NCI-H1092 (cell line): ENCODE measurements around the gene PIGC.
A peak's percentile ranks its signal among the peaks of the same experiment; 100 is the strongest.
"Not testable (repeated sequence)": the region's sequence is repeated elsewhere in the genome, so short reads cannot be mapped to it uniquely, and the experiment has no call there.

Source experiments
- DNase-seq: peaks from one replicate; lab custom pipeline; 2025; lab: John Stamatoyannopoulos, UW

PIGC gene

GRCh38 chr1:172466795-172467407 lies 23.0 kb upstream of the PIGC start:
- no peak for DNase-seq

DNA sequence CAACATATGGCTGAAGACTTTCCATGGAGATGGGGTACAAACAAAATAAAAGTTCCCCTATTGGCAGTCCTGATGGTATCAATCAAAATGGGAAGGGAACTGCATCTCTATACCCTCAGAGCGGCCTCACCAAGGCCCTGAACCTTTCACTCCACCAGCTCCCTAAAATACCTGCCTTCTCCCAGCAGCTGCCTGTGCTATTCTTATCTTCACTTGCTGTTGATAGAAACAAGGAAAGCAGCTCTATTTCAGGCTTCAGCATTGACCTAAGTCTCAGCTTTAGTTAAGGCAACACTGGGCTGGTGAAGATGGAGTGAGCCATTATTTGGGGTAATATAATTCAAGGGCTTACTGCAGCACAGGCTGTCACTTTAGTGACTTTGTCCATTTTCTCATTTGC lies 21.7 kb upstream of the PIGC start:
- DNase-seq = no peak

- no peak for DNase-seq
Measured at GRCh38 chr1:172460887-172461315, 17.0 kb upstream of the PIGC start.

GRCh38 chr1:172460177-172460576 lies 16.3 kb upstream of the PIGC start:
- DNase-seq = no peak

- DNase-seq = no peak
Measured at GRCh38 chr1:172457479-172458130, 13.7 kb upstream of the PIGC start.

DNA sequence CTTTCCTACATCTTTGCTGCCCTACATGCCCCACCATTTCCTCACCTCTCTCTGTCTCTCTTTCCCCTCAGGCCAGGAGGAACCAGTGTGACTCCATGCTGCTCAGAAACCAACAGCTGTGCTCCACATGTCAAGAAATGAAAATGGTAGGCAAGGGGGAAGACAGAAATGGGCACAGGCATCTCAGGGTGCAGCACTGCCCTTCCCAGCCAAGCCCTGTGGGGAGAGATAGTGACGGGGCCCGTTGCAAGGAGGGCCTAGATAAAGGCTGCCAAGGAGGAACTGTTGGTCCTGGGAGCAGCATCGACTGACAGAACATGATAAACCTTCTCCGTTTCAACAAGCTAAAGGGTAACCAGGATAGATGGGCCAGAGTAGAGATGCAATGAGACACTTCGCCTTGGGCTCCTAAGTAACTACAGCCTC lies 12.5 kb upstream of the PIGC start:
- no peak for DNase-seq

DNA sequence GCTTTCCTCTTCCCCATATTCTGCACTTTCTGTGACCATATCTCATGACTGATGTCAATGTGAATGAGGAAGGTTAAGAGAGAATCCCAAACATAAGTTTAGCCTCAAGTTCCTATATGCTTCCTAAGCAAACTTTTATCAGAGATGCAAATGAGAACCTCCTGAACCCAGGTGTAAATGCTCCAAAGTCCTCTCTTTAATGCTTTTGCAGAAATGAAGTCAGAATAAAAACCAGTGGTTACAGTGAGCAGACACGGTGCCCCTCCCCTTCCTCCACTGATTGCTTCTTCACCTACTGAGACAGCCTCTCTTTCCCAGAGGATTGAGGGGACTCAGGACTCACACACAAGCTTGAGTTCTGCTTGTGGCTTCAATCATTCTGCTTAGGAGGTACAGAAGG lies 11.6 kb upstream of the PIGC start:
- no peak for DNase-seq

DNA sequence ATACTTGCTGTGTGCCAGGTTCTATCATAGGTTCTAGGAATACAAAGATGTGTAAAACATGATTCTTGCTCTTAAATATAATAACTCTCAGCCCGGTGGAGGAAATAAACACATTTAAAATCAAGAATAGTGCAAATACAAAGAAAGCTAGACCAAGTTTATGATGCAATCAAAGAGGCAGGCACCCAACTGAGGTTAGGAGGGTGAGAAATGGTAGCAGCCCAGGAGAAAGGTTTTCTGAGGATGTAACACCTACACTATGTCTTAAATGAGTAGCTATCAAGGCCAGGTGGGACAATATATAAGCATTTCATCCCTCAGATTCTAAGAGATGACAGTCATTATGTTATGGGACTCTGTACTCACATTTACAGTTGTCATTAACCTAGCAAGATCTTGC lies 9.7 kb upstream of the PIGC start:
- DNase-seq = no peak

DNA sequence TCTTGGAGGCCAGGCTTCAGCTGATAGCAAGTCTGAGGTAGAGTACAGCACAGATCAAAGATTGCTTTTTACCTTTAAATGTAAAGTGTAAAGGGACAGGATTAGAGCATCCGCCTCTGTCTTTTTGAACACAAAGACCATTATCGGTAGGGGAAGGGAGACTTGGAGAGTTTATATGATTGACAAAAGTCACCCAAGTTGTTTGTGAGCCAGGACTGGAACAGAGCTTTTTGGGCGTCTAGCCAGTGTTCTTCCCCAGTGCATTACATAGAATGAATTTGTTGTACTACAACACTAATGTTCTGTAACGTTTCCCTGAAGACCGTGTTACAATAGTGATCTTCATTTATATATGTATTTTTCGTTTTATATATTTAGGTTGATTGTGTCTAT lies 9.3 kb upstream of the PIGC start:
- no peak for DNase-seq

DNA sequence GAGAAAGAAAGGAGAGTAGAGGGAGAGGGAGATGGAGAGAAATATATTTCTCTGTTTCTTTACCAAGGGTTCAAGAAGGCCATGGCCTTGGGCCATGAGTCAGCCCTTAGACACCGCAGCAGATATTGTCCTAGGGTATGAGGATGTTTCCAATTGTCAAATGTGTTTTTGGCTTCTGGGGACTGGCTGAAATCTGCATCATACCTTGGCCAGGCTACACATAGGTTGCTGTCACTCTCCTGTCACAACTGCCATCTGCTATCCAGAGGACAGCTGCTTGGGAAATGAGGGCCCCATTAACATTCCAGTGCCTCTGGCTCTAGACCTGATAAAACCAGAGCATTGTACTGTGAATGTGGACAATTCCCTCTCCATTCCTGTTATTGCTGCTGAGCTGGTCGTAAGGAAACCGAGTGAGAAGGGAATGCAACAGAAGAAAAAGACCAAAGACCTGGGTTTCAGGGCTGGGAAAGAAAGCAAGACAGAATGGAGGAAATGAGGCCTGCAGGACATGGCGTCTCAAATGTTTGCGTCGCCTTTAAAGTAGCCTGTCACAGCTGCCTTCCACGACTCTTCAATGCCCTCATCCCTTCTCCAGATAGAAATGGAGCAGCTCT lies 8.8 kb upstream of the PIGC start:
- no peak for DNase-seq

DNA sequence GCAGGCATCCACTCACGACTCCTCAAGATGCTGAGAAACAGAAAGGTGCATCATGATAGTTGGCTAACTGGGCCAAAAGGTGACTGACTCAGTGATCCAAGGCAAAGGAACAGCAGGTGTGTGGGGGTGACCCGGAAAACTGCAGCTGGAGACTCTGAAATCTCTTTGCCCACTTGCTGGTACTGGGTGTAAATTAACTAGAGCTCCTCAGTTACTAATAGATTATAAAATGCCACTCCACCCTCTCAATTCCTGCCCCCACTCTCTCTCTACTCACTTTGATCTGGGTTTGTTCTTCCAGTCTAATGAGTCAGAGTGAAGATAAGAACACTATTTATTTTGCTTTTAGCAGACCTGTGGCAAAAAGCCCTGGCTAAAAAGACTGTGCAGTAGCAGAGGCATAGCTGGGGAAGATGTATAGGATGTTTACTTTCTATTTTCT lies 7.2 kb upstream of the PIGC start:
- DNase-seq = no peak

DNA sequence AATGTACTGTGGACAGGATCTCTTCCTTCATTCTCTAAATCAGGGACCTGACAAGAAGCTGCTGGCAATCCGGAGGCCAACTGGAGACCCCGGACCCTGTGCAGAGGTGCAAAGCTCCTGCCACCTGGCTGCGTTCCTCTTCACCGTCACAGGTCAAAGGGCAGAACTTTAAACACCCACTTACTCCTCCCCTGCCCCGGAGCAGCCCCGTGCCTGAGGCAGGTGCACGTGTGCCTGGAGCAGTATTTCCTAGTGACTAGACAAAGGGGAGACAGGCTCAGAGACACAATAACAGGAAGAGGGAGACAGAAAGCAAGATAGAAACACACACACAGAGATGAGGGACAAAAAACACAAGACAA lies 6.6 kb upstream of the PIGC start:
- DNase-seq = no peak

DNA sequence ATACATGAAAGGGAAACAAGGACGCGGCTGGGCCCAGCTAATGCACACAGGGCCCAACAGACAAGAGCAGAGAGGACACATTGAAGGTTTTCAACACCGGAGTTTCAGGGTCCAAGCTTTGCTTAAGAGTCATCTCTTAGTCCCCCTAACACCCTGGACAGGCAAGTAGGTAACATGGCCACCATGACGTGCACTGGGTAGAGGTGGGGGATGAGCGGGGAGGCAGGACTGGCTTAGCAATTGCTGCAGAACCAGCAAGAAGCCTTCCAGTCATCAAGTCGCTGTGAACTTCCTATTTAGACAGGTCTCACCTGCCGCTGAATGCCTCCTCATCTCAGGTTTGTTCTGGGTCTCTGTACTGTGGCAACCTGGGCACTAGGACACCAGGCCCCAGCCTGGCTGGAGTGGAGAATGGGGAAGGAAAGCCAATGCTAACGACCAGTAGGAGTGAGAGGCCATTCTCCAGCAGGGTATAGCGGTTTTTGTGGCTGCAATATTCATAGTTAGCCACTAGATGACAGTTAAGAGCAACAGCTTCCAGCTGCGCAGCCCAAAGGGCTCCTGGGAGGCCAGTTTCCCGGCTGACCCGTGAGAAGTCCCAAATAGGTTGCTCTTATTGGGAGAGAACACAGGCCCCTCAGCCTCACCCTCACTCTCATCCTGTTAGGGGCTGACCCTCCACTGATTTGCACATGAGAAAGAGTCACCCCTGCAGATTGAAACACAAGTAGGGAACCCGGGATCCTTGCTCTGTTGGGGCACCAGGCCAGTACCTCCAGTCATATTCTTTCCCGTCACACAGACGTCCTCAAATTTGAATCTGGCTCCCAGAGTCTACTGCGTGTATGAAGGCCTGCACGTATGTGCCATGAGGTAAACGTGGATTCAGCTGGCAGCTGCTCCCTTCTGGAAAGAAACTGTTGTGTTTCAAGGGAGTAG lies 6.0 kb upstream of the PIGC start:
- peak; percentile 24 for DNase-seq

DNA sequence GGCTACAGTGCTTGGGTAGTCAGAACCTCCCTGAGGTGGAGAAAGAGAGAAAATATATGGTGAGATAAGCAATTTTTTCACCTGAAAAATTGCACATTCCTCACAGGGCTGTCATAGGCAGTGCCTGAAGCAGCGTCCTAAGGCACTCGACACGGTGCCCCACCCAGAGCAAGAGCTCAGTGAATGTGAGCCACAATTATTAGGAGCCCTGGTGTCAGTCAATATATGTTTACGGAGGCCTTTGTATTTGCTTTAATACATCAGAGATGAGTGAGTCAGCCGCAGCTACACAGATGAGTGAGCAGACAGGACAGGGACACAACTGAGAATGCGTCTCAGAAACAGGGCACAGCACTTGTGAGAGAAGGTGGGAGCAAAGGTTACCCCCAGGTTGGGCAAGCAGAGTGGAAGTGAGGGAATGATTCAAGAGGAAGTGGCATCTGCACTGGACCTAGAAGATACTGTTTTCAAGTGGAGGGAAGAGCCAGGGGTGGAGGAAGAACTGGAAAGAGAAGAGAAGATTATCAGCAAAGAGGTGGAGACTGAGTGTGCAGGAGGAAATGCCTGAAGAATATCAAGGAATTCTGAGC lies 5.2 kb upstream of the PIGC start:
- DNase-seq = no peak

DNA sequence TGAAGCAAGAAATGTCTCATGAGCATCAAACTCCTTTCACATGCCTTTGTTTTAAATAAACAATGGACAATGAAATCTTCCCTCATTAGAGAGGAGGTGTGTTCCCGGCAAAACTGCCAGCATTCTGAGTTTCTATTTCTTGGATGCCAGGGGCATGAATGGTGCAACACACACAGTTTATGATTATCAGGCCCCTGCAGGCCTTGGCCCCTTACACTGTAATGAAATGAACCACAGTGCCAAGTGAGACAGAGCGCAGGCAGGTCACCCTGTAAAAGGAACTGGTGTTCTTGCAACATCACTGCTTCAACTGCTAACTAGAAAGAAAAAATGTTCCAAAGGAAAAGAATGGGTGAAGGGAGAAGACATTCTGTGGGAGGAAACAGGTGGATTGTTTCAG lies 3.8 kb upstream of the PIGC start:
- no peak for DNase-seq

- DNase-seq = no peak
Measured at GRCh38 chr1:172446547-172446946, 2.7 kb upstream of the PIGC start.

DNA sequence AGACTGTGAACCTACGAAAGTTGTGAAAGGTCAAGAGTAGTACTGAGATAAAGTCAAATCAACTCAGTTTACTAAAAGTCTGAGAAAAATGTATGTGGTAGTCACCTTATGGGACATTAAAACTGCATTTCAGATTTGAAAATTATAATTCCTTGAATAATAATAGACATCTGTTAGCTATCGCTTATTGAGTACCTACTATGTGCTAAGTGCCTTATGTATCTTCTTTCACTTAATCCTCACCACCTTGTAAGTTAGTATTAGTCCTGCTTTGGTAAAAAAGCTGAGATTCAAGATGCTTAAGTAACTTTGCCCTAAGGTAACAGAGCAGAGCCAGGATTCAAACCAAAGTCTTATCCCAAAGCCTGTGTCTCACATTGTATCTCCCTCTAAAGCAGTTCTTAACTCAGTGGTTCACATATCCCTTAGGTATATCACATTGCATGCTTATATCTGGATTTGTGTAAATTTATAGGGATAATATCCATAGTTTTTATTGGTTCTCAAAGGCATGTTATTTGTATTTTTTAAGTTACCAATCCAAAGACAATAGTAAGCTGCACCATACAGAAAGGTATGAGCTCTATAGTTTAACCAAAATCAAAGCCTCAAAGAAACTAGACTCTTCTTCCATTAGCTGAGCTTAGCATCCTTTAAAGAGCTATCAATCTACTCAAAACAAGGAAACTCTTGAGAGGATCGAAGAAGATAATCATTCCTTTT lies 865 bp downstream of the PIGC start:
- no peak for DNase-seq

- DNase-seq = no peak
Measured at GRCh38 chr1:172442404-172442803, 1.5 kb downstream of the PIGC start.

DNA sequence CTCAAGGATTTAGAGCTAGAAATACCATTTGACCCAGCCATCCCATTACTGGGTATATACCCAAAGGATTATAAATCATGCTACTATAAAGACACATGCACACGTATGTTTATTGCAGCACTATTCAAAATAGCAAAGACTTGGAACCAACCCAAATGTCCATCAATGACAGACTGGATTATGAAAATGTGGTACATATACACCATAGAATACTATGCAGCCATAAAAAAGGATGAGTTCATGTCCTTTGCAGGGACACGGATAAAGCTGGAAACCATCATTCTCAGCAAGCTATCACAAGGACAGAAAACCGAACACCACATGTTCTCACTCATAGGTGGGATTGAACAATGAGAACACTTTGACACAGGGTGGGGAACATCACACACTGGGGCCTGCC lies 6.7 kb downstream of the PIGC start:
- DNase-seq = not testable (repeated sequence)

GRCh38 chr1:172431721-172432192 lies 12.1 kb downstream of the PIGC start:
- DNase-seq = no peak

- DNase-seq = no peak
Measured at GRCh38 chr1:172431204-172431603, 12.7 kb downstream of the PIGC start.

GRCh38 chr1:172430128-172430454 lies 13.8 kb downstream of the PIGC start:
- DNase-seq = no peak
